Mesendoderm (in vitro differentiated cells): ENCODE data around the gene NR2C2AP.

Experiments
- DNase-seq: peaks from one replicate; pipeline ENCODE4 v3.0.0; 2013
- H2AK5ac ChIP-seq: 2 replicates; pipeline ENCODE4 v1.6.1; 2013; ENCODE audit warnings: low read length, inconsistent platforms
- H2BK120ac ChIP-seq: 2 replicates; pipeline ENCODE4 v1.6.1; 2013; ENCODE audit warnings: low read depth, mild to moderate bottlenecking, low read length, moderate library complexity, mixed read lengths
- H2BK15ac ChIP-seq: replicated peaks from 2 replicates; pipeline ENCODE4 v1.6.1; 2013; ENCODE audit warnings: low read depth, mild to moderate bottlenecking, moderate library complexity
- H2BK5ac ChIP-seq: 2 replicates; pipeline ENCODE4 v1.6.1; 2013; ENCODE audit warnings: low read length, inconsistent platforms
- H3K18ac ChIP-seq: 2 replicates; pipeline ENCODE4 v1.6.1; 2013; ENCODE audit warnings: mild to moderate bottlenecking, low read length, mixed read lengths
- H3K23ac ChIP-seq: one replicate; pipeline ENCODE4 v1.6.1; 2013; ENCODE audit warnings: low read length
- H3K27ac ChIP-seq: 2 replicates; pipeline ENCODE4 v1.5.1; 2013; ENCODE audit warnings: low read depth, mild to moderate bottlenecking, inconsistent platforms, low read length, moderate library complexity
- H3K27me3 ChIP-seq: 2 replicates; pipeline ENCODE4 v1.6.1; 2013; ENCODE audit warnings: low read length, control low read depth, mild to moderate bottlenecking, inconsistent platforms; ENCODE audit not compliant: insufficient read depth, poor library complexity
- H3K36me3 ChIP-seq: 2 replicates; pipeline ENCODE4 v1.6.1; 2013; ENCODE audit warnings: low read length, inconsistent platforms; ENCODE audit not compliant: control insufficient read depth, insufficient read depth
- H3K4ac ChIP-seq: one replicate; pipeline ENCODE4 v1.6.1; 2013; ENCODE audit warnings: low read depth, mild to moderate bottlenecking, low read length, moderate library complexity
- H3K4me1 ChIP-seq: 2 replicates; pipeline ENCODE4 v1.6.1; 2013; ENCODE audit warnings: low read depth, low read length, inconsistent platforms; ENCODE audit not compliant: control insufficient read depth
- H3K4me2 ChIP-seq: 2 replicates; pipeline ENCODE4 v1.6.1; 2013; ENCODE audit warnings: low read length
- H3K4me3 ChIP-seq: 2 replicates; pipeline ENCODE4 v1.5.1; 2013; ENCODE audit warnings: mild to moderate bottlenecking, low read length
- H3K56ac ChIP-seq: one replicate; pipeline ENCODE4 v1.6.1; 2013; ENCODE audit warnings: low read length
- H3K79me1 ChIP-seq: 2 replicates; pipeline ENCODE4 v1.6.1; 2013; ENCODE audit warnings: low read length, inconsistent platforms
- H3K79me2 ChIP-seq: 2 replicates; pipeline ENCODE4 v1.6.1; 2013; ENCODE audit warnings: mild to moderate bottlenecking, low read length; ENCODE audit not compliant: control insufficient read depth, insufficient read depth
- H3K9ac ChIP-seq: 2 replicates; pipeline ENCODE4 v1.6.1; 2013; ENCODE audit warnings: low read length, inconsistent platforms
- H4K5ac ChIP-seq: one replicate; pipeline ENCODE4 v1.6.1; 2013; ENCODE audit warnings: low read length
- H4K8ac ChIP-seq: one replicate; pipeline ENCODE4 v1.6.1; 2013; ENCODE audit warnings: low read depth, mild to moderate bottlenecking, control low read depth, low read length, moderate library complexity
- WGBS: extraction: QIAGEN DNeasy Blood & Tissue Kit; methylation state at CpG from one replicate; pipeline ENCODE4 v1.1.7; 2013; ENCODE audit warnings: low lambda C conversion rate, missing lambda C conversion rate; ENCODE audit not compliant: insufficient coverage; ENCODE audit errors: extremely low coverage; 5-methylcytosine and 5-hydroxymethylcytosine counted together

The NR2C2AP gene

DNA sequence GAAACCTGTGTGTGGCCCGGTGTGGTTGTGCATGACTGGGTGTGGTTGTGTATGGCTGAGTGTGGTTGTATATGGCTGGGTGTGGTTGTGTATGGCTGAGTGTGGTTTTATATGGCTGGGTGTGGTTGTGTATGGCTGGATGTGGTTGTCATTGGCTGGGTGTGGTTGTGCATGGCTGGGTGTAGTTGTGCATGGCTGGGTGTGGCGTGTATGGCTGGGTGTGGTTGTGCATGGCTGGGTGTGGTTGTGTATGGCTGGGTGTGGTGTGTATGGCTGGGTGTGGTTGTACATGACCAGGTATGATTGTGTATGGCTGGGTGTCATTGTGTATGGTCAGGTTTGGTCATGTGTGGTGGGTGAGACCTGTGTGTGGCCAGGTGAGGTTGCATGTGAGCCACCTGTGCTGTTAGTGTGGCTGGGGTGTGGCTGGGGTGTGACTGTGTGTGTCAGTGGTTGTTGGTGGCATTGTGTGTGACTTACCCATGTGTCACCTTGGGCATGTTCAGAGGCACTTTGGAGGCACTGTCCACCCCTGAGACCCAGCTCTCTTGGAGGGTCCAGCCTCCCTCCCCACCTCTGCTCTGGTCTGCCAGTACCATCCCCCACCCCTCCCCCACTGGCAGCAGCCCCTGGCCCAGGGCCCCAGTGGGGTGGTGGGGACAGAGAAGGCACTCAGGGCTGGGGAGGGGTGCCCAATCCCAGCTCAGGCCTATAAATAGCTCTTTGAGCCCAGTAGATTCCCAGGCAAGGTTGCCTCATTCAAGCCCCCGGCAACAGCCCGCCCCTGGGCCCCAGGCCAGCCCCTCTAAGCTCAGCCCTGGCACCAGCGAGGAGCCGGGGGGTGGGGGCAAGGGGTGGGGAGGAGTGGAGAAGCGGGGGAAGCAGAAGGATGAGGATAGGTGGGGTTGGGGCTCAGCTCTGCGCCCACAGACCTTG, 4.7 kb upstream of the NR2C2AP start:
- no CpG with 5 or more reads among the region's 8 CpGs for WGBS

DNA sequence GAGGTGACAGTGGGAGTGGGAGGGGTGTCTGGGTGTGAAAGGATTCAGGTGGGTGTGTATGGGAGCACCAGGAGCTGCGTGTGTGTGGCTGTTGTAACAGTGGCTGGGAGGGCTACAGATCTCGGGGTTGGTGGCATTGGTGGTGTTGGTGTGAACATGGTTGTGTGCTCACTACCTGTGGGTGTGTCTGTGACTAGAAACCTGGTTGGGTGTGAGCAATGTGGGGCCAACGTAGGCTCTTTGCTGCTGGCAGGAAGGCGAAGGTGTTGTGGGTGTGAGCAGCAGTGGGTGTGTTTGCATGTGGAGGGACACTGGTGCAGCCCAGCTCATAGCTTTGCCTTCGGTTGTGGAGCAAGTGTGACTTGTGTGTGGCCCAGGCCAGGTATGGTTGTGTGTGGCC, 3.7 kb upstream of the NR2C2AP start:
- H3K79me2 ChIP-seq: no peaks in the 10 kb centered on the region
- H2BK120ac ChIP-seq: no peak overlapping the region
- no peak overlapping the region for H2BK5ac ChIP-seq
- H3K4me2 ChIP-seq: no peak overlapping the region
- no peak overlapping the region for H3K56ac ChIP-seq
- H3K27ac ChIP-seq: no peak overlapping the region
- no peak overlapping the region for H2BK15ac ChIP-seq
- no peaks in the 10 kb centered on the region for H3K36me3 ChIP-seq
- no peak overlapping the region for H3K18ac ChIP-seq
- H3K23ac ChIP-seq: no peak overlapping the region
- DNase-seq: no peak
- H3K4me1 ChIP-seq: no peaks in the 10 kb centered on the region
- H3K79me1 ChIP-seq: peaks cover 7% of the 10 kb centered on the region
- H4K5ac ChIP-seq: no peak overlapping the region
- no peak overlapping the region for H3K9ac ChIP-seq
- H3K4ac ChIP-seq: no peak overlapping the region
- no peak overlapping the region for H3K4me3 ChIP-seq
- peaks cover 4% of the 10 kb centered on the region for H3K27me3 ChIP-seq
- H4K8ac ChIP-seq: no peak overlapping the region
- no CpG with 5 or more reads among the region's 5 CpGs for WGBS
- H2AK5ac ChIP-seq: no peak overlapping the region

More for the DNA sequence above, 4.7 kb upstream of the NR2C2AP start:
- DNase-seq: no peak
- Histone ChIP-seq H2BK120ac (no peak overlapping the region), H3K27me3 (peaks cover 10% of the 10 kb centered on the region), H3K79me2 (no peaks in the 10 kb centered on the region), H2AK5ac (no peak overlapping the region), H3K4me3 (no peak overlapping the region), H3K56ac (no peak overlapping the region), H3K36me3 (no peaks in the 10 kb centered on the region), H2BK15ac (no peak overlapping the region), H3K4me2 (no peak overlapping the region), H3K4me1 (no peaks in the 10 kb centered on the region), H3K79me1 (peaks cover under 1% of the 10 kb centered on the region), H2BK5ac (no peak overlapping the region), H3K4ac (no peak overlapping the region), H3K9ac (no peak overlapping the region), H3K23ac (no peak overlapping the region), H4K8ac (no peak overlapping the region), H3K18ac (no peak overlapping the region), H3K27ac (no peak overlapping the region), H4K5ac (no peak overlapping the region)

DNA sequence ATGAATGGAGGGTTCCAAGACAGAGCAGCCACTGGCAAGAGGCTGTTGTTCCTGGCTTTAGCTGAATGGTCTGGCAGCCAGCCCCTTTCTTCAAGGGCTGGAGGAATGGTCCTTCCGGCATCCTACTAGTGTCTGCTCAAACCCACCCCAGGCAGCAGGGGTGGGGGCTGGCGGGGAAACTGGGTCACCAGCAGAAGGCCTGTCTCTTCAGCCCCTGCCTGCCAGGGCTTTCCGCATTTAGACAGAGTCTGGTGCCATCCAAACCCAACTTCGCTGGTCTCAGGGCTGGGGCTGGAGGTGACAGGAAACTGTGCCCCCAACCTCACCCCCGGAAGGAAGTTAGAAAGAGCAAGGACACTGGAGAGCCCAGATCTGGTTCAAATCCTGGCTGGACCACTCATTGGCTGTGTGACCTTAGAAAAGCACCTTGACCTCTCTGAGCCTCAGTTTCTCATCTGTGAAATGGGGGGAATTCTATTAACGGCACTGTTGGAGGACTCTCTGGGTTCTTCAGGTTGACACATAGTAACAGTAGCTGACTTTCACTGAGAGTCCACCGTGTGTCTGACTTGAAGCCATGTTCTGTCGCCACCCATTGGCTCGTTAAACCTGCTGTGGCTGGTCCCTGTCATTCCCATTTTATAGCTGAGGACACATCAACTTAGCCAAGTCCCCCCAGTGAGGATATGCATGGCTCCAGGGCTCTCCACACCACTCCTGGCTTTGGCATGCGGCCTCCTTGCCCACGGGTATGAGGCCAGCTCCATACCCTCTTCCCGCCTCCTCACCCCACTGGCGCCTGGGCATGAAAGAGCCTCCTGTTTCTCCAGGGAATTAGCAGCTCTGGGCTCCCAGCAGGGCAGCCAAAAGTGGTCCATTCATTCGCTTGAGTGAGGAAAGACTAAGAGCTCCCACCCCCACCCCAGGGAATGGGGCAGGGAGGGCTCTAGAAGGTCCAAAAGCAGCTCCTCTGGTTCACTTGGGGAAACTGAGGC, 2.5 kb upstream of the NR2C2AP start:
- H3K23ac ChIP-seq: no peak overlapping the region
- no peak overlapping the region for H2AK5ac ChIP-seq
- H3K79me1 ChIP-seq: peaks cover 7% of the 10 kb centered on the region
- no peak overlapping the region for H4K8ac ChIP-seq
- no peak overlapping the region for H3K4ac ChIP-seq
- no peak overlapping the region for H3K18ac ChIP-seq
- H3K79me2 ChIP-seq: no peaks in the 10 kb centered on the region
- no peak overlapping the region for H2BK5ac ChIP-seq
- no peaks in the 10 kb centered on the region for H3K4me1 ChIP-seq
- H3K36me3 ChIP-seq: no peaks in the 10 kb centered on the region
- H3K4me2 ChIP-seq: no peak overlapping the region
- peak; percentile 24 for DNase-seq
- H3K56ac ChIP-seq: no peak overlapping the region
- no peak overlapping the region for H4K5ac ChIP-seq
- H2BK120ac ChIP-seq: no peak overlapping the region
- no peak overlapping the region for H3K27ac ChIP-seq
- no peaks in the 10 kb centered on the region for H3K27me3 ChIP-seq
- no CpG with 5 or more reads among the region's 14 CpGs for WGBS
- H3K9ac ChIP-seq: no peak overlapping the region
- no peak overlapping the region for H2BK15ac ChIP-seq
- H3K4me3 ChIP-seq: no peak overlapping the region

DNA sequence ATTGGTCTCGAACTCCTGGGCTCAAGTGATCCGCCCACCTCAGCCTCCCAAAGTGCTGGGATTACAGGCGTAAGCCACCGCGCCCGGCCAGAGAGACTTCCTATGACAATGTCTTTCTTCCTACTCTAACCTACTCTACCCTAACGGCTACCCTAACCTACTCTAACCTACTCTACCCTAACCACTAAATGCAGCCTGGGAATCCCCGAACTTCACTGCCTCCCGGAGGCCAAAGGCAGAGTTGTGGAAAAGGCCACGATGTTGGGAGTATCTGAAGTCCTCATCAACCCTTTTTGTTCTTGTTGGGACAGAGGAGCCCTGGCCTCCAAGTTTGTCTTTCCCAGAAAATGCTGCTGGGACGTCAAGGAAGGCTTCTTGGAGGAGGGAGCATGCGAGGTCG, 967 bp upstream of the NR2C2AP start:
- H3K56ac ChIP-seq: no peak overlapping the region
- no peak overlapping the region for H2AK5ac ChIP-seq
- H3K9ac ChIP-seq: no peak overlapping the region
- no peak overlapping the region for H4K5ac ChIP-seq
- no peak overlapping the region for H3K4me2 ChIP-seq
- H3K4me1 ChIP-seq: no peaks in the 10 kb centered on the region
- H3K27me3 ChIP-seq: no peaks in the 10 kb centered on the region
- no CpG with 5 or more reads among the region's 13 CpGs for WGBS
- H3K27ac ChIP-seq: no peak overlapping the region
- H3K36me3 ChIP-seq: no peaks in the 10 kb centered on the region
- peak; percentile 45 for DNase-seq
- H2BK5ac ChIP-seq: no peak overlapping the region
- no peak overlapping the region for H3K23ac ChIP-seq
- H4K8ac ChIP-seq: no peak overlapping the region
- no peaks in the 10 kb centered on the region for H3K79me2 ChIP-seq
- peaks cover 7% of the 10 kb centered on the region for H3K79me1 ChIP-seq
- no peak overlapping the region for H2BK120ac ChIP-seq
- H3K4ac ChIP-seq: no peak overlapping the region
- no peak overlapping the region for H3K4me3 ChIP-seq
- H3K18ac ChIP-seq: no peak overlapping the region
- no peak overlapping the region for H2BK15ac ChIP-seq

DNA sequence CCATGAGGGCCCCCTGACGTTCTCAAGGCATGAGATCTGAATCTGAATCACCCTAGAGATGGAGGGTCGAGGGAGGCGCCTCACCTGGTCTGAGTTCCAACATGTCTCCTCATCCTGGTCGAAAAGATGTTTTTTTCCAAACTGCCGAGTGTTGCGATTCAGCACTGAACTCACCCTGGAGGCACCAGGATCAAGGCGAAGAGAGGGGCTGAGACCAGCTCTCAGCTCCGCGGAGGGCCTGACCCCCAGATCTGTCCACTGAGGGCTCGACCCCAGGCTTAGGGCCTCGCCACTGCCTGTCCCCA, 555 bp downstream of the NR2C2AP start:
- H2BK120ac ChIP-seq: no peak overlapping the region
- no peaks in the 10 kb centered on the region for H3K4me1 ChIP-seq
- peak overlapping the region; percentile 92 for H3K9ac ChIP-seq
- H4K5ac ChIP-seq: no peak overlapping the region
- peaks cover 1% of the 10 kb centered on the region for H3K36me3 ChIP-seq
- no peak overlapping the region for H4K8ac ChIP-seq
- H2AK5ac ChIP-seq: peak overlapping the region; percentile 90
- no peak overlapping the region for H3K27ac ChIP-seq
- peak overlapping the region; percentile 96 for H3K56ac ChIP-seq
- H3K4me2 ChIP-seq: peak overlapping the region; percentile 92
- no peaks in the 10 kb centered on the region for H3K27me3 ChIP-seq
- H2BK5ac ChIP-seq: no peak overlapping the region
- WGBS: no CpG with 5 or more reads among the region's 11 CpGs
- peaks cover 7% of the 10 kb centered on the region for H3K79me1 ChIP-seq
- DNase-seq: peak; percentile 34
- peak overlapping the region; percentile 85 for H3K23ac ChIP-seq
- H3K4ac ChIP-seq: no peak overlapping the region
- peak overlapping the region; percentile 85 for H3K4me3 ChIP-seq
- no peak overlapping the region for H3K18ac ChIP-seq
- H2BK15ac ChIP-seq: no peak overlapping the region
- H3K79me2 ChIP-seq: no peaks in the 10 kb centered on the region
